ENCODE measurements around the gene TIPARP.

The TIPARP gene

GRCh38 chr3:156751461-156752025, 77.2 kb downstream of the TIPARP start:
- H2AFZ ChIP-seq (ENCODE audit: low read length), result no peak overlapping the region
- no peak overlapping the region for H3K9ac ChIP-seq (ENCODE audit: low read depth, low read length, poor library complexity, severe bottlenecking)

More at GRCh38 chr3:156751461-156752025, 77.2 kb downstream of the TIPARP start:
- no peaks in the 10 kb centered on the region for H3K4me1 ChIP-seq (ENCODE audit: insufficient read depth, low read length, poor library complexity, severe bottlenecking)
- no peaks in the 10 kb centered on the region for H3K36me3 ChIP-seq (ENCODE audit: insufficient read depth, low read length)
- H3K79me2 ChIP-seq (ENCODE audit: insufficient read depth, low read length), result no peaks in the 10 kb centered on the region
- H3K9me3 ChIP-seq (ENCODE audit: insufficient read depth, low read depth, low read length), result no peaks in the 10 kb centered on the region
- H4K20me1 ChIP-seq (ENCODE audit: insufficient read depth, low read length, poor library complexity, severe bottlenecking), result no peaks in the 10 kb centered on the region
- no peaks in the 10 kb centered on the region for H3K9me2 ChIP-seq (replicated peaks; ENCODE audit: low read depth, low read length)
- TF ChIP-seq CTCF (conservative IDR thresholded peaks at IDR 0.05; ENCODE audit: low read length) (no peak), EZH2phosphoT487 (IDR thresholded peaks at IDR 0.05; ENCODE audit: borderline replicate concordance) (no peak)
- no peak overlapping the region for H3K4me3 ChIP-seq (ENCODE audit: low read length, poor library complexity, severe bottlenecking)
- H3K27me3 ChIP-seq (ENCODE audit: insufficient read depth, low read length, poor library complexity, severe bottlenecking), result no peaks in the 10 kb centered on the region
- no peak overlapping the region for H3K4me2 ChIP-seq (ENCODE audit: low read depth, low read length, poor library complexity, severe bottlenecking)
- no peaks in the 10 kb centered on the region for H3F3A ChIP-seq (ENCODE audit: low read depth)
